Stomach (tissue), 4 donors: ENCODE measurements around the gene ABCD3.

Experiments
- POLR2A ChIP-seq, 4 donors: fragments of 450-650 bp; IDR thresholded peaks; one replicate each; pipeline ENCODE4 v1.6.1; 2016; ENCODE audit warnings: antibody characterized with exemption in 4 of 4, control low read depth in 2 of 4, mild to moderate bottlenecking in 1 of 4, moderate library complexity in 1 of 4
- POLR2AphosphoS5 ChIP-seq, 3 donors: sonication (generic); formaldehyde crosslinking; IDR thresholded peaks; one replicate each; pipeline ENCODE4 v1.6.1; 2016; ENCODE audit warnings: antibody characterized with exemption in 3 of 3
- TF ChIP-seq, protein P1 (sequence below), 7 experiments: fragments of 450-650 bp in 4 of 7; fragments of 200-600 bp in 3 of 7; sonication (generic) in 3 of 7; IDR thresholded peaks; one replicate each; pipeline ENCODE4 v1.5.1; 2016 to 2019; ENCODE audit warnings: antibody characterized with exemption in 7 of 7, control low read depth in 2 of 7, mild to moderate bottlenecking in 1 of 7

- TF ChIP-seq, protein P1, sequence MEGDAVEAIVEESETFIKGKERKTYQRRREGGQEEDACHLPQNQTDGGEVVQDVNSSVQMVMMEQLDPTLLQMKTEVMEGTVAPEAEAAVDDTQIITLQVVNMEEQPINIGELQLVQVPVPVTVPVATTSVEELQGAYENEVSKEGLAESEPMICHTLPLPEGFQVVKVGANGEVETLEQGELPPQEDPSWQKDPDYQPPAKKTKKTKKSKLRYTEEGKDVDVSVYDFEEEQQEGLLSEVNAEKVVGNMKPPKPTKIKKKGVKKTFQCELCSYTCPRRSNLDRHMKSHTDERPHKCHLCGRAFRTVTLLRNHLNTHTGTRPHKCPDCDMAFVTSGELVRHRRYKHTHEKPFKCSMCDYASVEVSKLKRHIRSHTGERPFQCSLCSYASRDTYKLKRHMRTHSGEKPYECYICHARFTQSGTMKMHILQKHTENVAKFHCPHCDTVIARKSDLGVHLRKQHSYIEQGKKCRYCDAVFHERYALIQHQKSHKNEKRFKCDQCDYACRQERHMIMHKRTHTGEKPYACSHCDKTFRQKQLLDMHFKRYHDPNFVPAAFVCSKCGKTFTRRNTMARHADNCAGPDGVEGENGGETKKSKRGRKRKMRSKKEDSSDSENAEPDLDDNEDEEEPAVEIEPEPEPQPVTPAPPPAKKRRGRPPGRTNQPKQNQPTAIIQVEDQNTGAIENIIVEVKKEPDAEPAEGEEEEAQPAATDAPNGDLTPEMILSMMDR (IDR thresholded peaks at IDR 0.05) = no peak
- no peak for TF ChIP-seq POLR2AphosphoS5 (IDR thresholded peaks at IDR 0.05)
- no peak for TF ChIP-seq POLR2A (IDR thresholded peaks at IDR 0.05)
These were observed 7.0 kb upstream of the ABCD3 start for GRCh38 chr1:94411237-94411636.
